ENCODE data around the gene ZNF25.
A peak's percentile ranks its signal among the peaks of the same experiment; 100 is the strongest.
"Not testable (repeated sequence)": the region's sequence is repeated elsewhere in the genome, so short reads cannot be mapped to it uniquely, and the experiment has no call there.

ZNF25 gene

GRCh38 chr10:37976091-37976879 is at the start of gene ZNF25:
TSS of gene ZNF25 (minus strand) at chr10:37976647. CDS start at chr10:37971722, 4,925 bp downstream.
- peak; percentile 97 for DNase-seq (ENCODE audit: low read depth)

GRCh38 chr10:38025283-38025682 is 48.8 kb upstream of the ZNF25 start:
- no peak for DNase-seq (ENCODE audit: low read depth)

- not testable (repeated sequence) for DNase-seq (ENCODE audit: low read depth)
These were observed 42.7 kb upstream of the ZNF25 start for GRCh38 chr10:38019124-38019523.

- no peak for DNase-seq (ENCODE audit: low read depth)
These were observed 39.9 kb upstream of the ZNF25 start for GRCh38 chr10:38016354-38016753.

- peak; percentile 82 for DNase-seq (ENCODE audit: low read depth)
These were observed 33.9 kb upstream of the ZNF25 start, which contains the start of gene ZNF33A for GRCh38 chr10:38010119-38010903. TSS of gene ZNF33A (plus strand) at chr10:38010675. CDS start at chr10:38012342, 1,667 bp downstream.

- DNase-seq (ENCODE audit: low read depth), result no peak
These were observed 31.5 kb upstream of the ZNF25 start for GRCh38 chr10:38007991-38008390.

- no peak for DNase-seq (ENCODE audit: low read depth)
These were observed 31.1 kb upstream of the ZNF25 start for GRCh38 chr10:38007551-38007950.

GRCh38 chr10:38003588-38003987 is 27.1 kb upstream of the ZNF25 start:
- peak; percentile 18 for DNase-seq (ENCODE audit: low read depth)

- DNase-seq (ENCODE audit: low read depth), result no peak
These were observed 26.6 kb upstream of the ZNF25 start for GRCh38 chr10:38003026-38003425.

GRCh38 chr10:38000474-38000873 is 24.0 kb upstream of the ZNF25 start:
- DNase-seq (ENCODE audit: low read depth), result not testable (repeated sequence)

- not testable (repeated sequence) for DNase-seq (ENCODE audit: low read depth)
These were observed 22.5 kb upstream of the ZNF25 start for GRCh38 chr10:37998920-37999319.

- DNase-seq (ENCODE audit: low read depth), result no peak
These were observed 15.6 kb upstream of the ZNF25 start for GRCh38 chr10:37992083-37992482.

GRCh38 chr10:37991655-37992054 is 15.2 kb upstream of the ZNF25 start:
- no peak for DNase-seq (ENCODE audit: low read depth)

- no peak for DNase-seq (ENCODE audit: low read depth)
These were observed 395 bp upstream of the ZNF25 start for GRCh38 chr10:37976880-37977203.

- DNase-seq (ENCODE audit: low read depth), result no peak
These were observed 951 bp downstream of the ZNF25 start for GRCh38 chr10:37975401-37975991.

GRCh38 chr10:37972396-37972795 is 4.1 kb downstream of the ZNF25 start:
- no peak for DNase-seq (ENCODE audit: low read depth)

- DNase-seq (ENCODE audit: low read depth), result no peak
These were observed 11.4 kb downstream of the ZNF25 start for GRCh38 chr10:37965006-37965405.

- no peak for DNase-seq (ENCODE audit: low read depth)
These were observed 15.8 kb downstream of the ZNF25 start for GRCh38 chr10:37960591-37961137.

- no peak for DNase-seq (ENCODE audit: low read depth)
These were observed 18.6 kb downstream of the ZNF25 start for GRCh38 chr10:37957841-37958240.

GRCh38 chr10:37952926-37953325 is 23.5 kb downstream of the ZNF25 start:
- DNase-seq (ENCODE audit: low read depth), result no peak

GRCh38 chr10:37952043-37952755 is 24.2 kb downstream of the ZNF25 start:
- DNase-seq (ENCODE audit: low read depth), result no peak

- no peak for DNase-seq (ENCODE audit: low read depth)
These were observed 28.2 kb downstream of the ZNF25 start for GRCh38 chr10:37948210-37948609.
